Type B pancreatic cell (in vitro differentiated cells): ENCODE data around the gene CLDN18. TPM values are rescaled to one million over a fixed set of nuclear protein-coding genes. Genes with fewer than 3 reads are reported as not detected.

Source experiments
- DNase-seq: peaks from one replicate; pipeline ENCODE4 v3.0.0; 2021; ENCODE audit warnings: mixed read lengths; ENCODE audit not compliant: unreplicated experiment; ENCODE audit errors: extremely low spot score
- H3K27ac Mint-ChIP-seq: 2 replicates; pipeline ENCODE4 v1.8.0; 2021; ENCODE audit warnings: mild to moderate bottlenecking, mixed read lengths
- H3K27me3 Mint-ChIP-seq: 2 replicates; pipeline ENCODE4 v1.8.0; 2021; ENCODE audit warnings: mixed read lengths
- H3K36me3 Mint-ChIP-seq: 2 replicates; pipeline ENCODE4 v1.8.0; 2021; ENCODE audit warnings: mixed read lengths
- H3K4me1 Mint-ChIP-seq: one replicate; pipeline ENCODE4 v1.8.0; 2021; ENCODE audit warnings: mixed read lengths; ENCODE audit not compliant: unreplicated experiment
- H3K4me3 Mint-ChIP-seq: 2 replicates; pipeline ENCODE4 v1.8.0; 2021; ENCODE audit warnings: mild to moderate bottlenecking, mixed read lengths
- H3K9me3 Mint-ChIP-seq: 2 replicates; pipeline ENCODE4 v1.8.0; 2021; ENCODE audit warnings: mixed read lengths
- CTCF ChIP-seq: fragments of 200-600 bp; sonication (generic); conservative IDR thresholded peaks from 2 replicates; pipeline ENCODE4 v1.5.0; 2021; ENCODE audit warnings: antibody characterized with exemption, mild to moderate bottlenecking
- total RNA-seq: library from RNA; stranded (reverse); gene quantifications from 2 replicates; pipeline ENCODE4 v1.2.1, GENCODE V29; 2021; ENCODE audit warnings: low replicate concordance

CLDN18 gene
- total RNA-seq, 1 donor from 2014 or later, result 50.8 TPM

GRCh38 chr3:137978328-137978727, 31.6 kb upstream of the CLDN18 start:
- Mint-ChIP-seq H3K27ac (no peak overlapping the region), H3K27me3 (peaks cover 9% of the 10 kb centered on the region)

GRCh38 chr3:137987723-137988122, 22.2 kb upstream of the CLDN18 start:
- DNase-seq, result no peak
- Mint-ChIP-seq H3K27ac (no peak overlapping the region), H3K4me1 (no peaks in the 10 kb centered on the region), H3K36me3 (no peaks in the 10 kb centered on the region), H3K9me3 (no peaks in the 10 kb centered on the region), H3K27me3 (peaks cover under 1% of the 10 kb centered on the region), H3K4me3 (no peak overlapping the region)
- TF ChIP-seq CTCF, result no peak

More at GRCh38 chr3:137978328-137978727, 31.6 kb upstream of the CLDN18 start:
- DNase-seq, result no peak
- no peak for TF ChIP-seq CTCF
- H3K4me1 Mint-ChIP-seq, result no peaks in the 10 kb centered on the region
- no peaks in the 10 kb centered on the region for H3K9me3 Mint-ChIP-seq
- H3K4me3 Mint-ChIP-seq, result no peak overlapping the region
- no peaks in the 10 kb centered on the region for H3K36me3 Mint-ChIP-seq

- Mint-ChIP-seq H3K27ac (no peak overlapping the region), H3K4me3 (no peak overlapping the region), H3K27me3 (no peaks in the 10 kb centered on the region), H3K4me1 (no peaks in the 10 kb centered on the region), H3K36me3 (no peaks in the 10 kb centered on the region), H3K9me3 (no peaks in the 10 kb centered on the region)
- DNase-seq, result no peak
- TF ChIP-seq CTCF, result no peak
Observed at GRCh38 chr3:137988152-137988551, 21.8 kb upstream of the CLDN18 start.

GRCh38 chr3:137988982-137989381, 21.0 kb upstream of the CLDN18 start:
- no peak for DNase-seq
- no peaks in the 10 kb centered on the region for H3K36me3 Mint-ChIP-seq
- H3K27me3 Mint-ChIP-seq, result no peaks in the 10 kb centered on the region
- peaks cover 2% of the 10 kb centered on the region for H3K9me3 Mint-ChIP-seq
- peak overlapping the region; percentile 53 for H3K27ac Mint-ChIP-seq
- TF ChIP-seq CTCF, result no peak
- no peaks in the 10 kb centered on the region for H3K4me1 Mint-ChIP-seq
- no peak overlapping the region for H3K4me3 Mint-ChIP-seq

- no peak for DNase-seq
- Mint-ChIP-seq H3K36me3 (no peaks in the 10 kb centered on the region), H3K4me1 (no peaks in the 10 kb centered on the region), H3K27me3 (no peaks in the 10 kb centered on the region), H3K27ac (no peak overlapping the region), H3K9me3 (peaks cover 7% of the 10 kb centered on the region), H3K4me3 (no peak overlapping the region)
- no peak for TF ChIP-seq CTCF
Observed at GRCh38 chr3:137990427-137990826, 19.5 kb upstream of the CLDN18 start.

GRCh38 chr3:137992592-137992991, 17.4 kb upstream of the CLDN18 start:
- DNase-seq, result no peak
- no peaks in the 10 kb centered on the region for H3K27me3 Mint-ChIP-seq
- no peaks in the 10 kb centered on the region for H3K4me1 Mint-ChIP-seq
- peaks cover 7% of the 10 kb centered on the region for H3K9me3 Mint-ChIP-seq
- TF ChIP-seq CTCF, result no peak
- H3K4me3 Mint-ChIP-seq, result no peak overlapping the region
- H3K27ac Mint-ChIP-seq, result no peak overlapping the region
- no peaks in the 10 kb centered on the region for H3K36me3 Mint-ChIP-seq
